Measurements from ENCODE around the gene GJB1. TPM values are rescaled to one million over a fixed set of nuclear protein-coding genes. Genes with fewer than 3 reads are reported as not detected.

GJB1 gene
- polyA plus RNA-seq, 1 donor from 2014 or later, result not detected

GRCh38 chrX:71198066-71198465 is 25.0 kb upstream of the GJB1 start:
- no peaks in the 10 kb centered on the region for H3K79me2 ChIP-seq (replicated peaks; ENCODE audit: insufficient read depth, low read length)
- H3K27me3 ChIP-seq (ENCODE audit: insufficient read depth, low read depth, low read length), result no peaks in the 10 kb centered on the region
- no peaks in the 10 kb centered on the region for H3K36me3 ChIP-seq (ENCODE audit: insufficient read depth, low read length)
- H3K4me2 ChIP-seq (ENCODE audit: low read length), result no peak overlapping the region
- H3K9ac ChIP-seq (ENCODE audit: low read length), result no peak overlapping the region
- H3K27ac ChIP-seq (ENCODE audit: low read length), result no peak overlapping the region
- no peaks in the 10 kb centered on the region for H3K9me3 ChIP-seq (ENCODE audit: low read length)
- H3F3A ChIP-seq (ENCODE audit: insufficient read depth, low read length, poor library complexity, severe bottlenecking), result no peaks in the 10 kb centered on the region
- H3K9me2 ChIP-seq (ENCODE audit: insufficient read depth, low read length), result no peaks in the 10 kb centered on the region
- TF ChIP-seq CTCF (IDR thresholded peaks at IDR 0.05; ENCODE audit: poor library complexity, severe bottlenecking), result no peak
- TF ChIP-seq REST (IDR thresholded peaks at IDR 0.05; ENCODE audit: borderline replicate concordance), result no peak
- no peak for TF ChIP-seq RAD21 (conservative IDR thresholded peaks at IDR 0.05)
- TF ChIP-seq TAF1 (IDR thresholded peaks at IDR 0.05; ENCODE audit: low read depth), result no peak
- TF ChIP-seq MXI1 (conservative IDR thresholded peaks at IDR 0.05; ENCODE audit: poor library complexity, severe bottlenecking), result no peak
- TF ChIP-seq EZH2 (IDR thresholded peaks at IDR 0.05; ENCODE audit: borderline replicate concordance, insufficient read depth, low read length, poor library complexity, severe bottlenecking), result no peak
- no peak for TF ChIP-seq SMC3 (conservative IDR thresholded peaks at IDR 0.05; ENCODE audit: poor library complexity)
- TF ChIP-seq EP300 (conservative IDR thresholded peaks at IDR 0.05; ENCODE audit: poor library complexity, severe bottlenecking), result no peak
- no peak for TF ChIP-seq POLR2AphosphoS5 (IDR thresholded peaks at IDR 0.05)
- H2AFZ ChIP-seq (ENCODE audit: low read depth, low read length), result no peak overlapping the region
- H3K4me3 ChIP-seq (ENCODE audit: low read length), result no peak overlapping the region
- no peaks in the 10 kb centered on the region for H4K20me1 ChIP-seq (ENCODE audit: insufficient read depth)

- H2AFZ ChIP-seq (ENCODE audit: low read depth, low read length), result no peak overlapping the region
- no peaks in the 10 kb centered on the region for H3K9me3 ChIP-seq (ENCODE audit: low read length)
- no peak overlapping the region for H3K27ac ChIP-seq (ENCODE audit: low read length)
- no peaks in the 10 kb centered on the region for H4K20me1 ChIP-seq (ENCODE audit: insufficient read depth)
- no peak overlapping the region for H3K9ac ChIP-seq (ENCODE audit: low read length)
- no peaks in the 10 kb centered on the region for H3K36me3 ChIP-seq (ENCODE audit: insufficient read depth, low read length)
- no peaks in the 10 kb centered on the region for H3K27me3 ChIP-seq (ENCODE audit: insufficient read depth, low read depth, low read length)
- no peak overlapping the region for H3K4me3 ChIP-seq (ENCODE audit: low read length)
- no peaks in the 10 kb centered on the region for H3K79me2 ChIP-seq (replicated peaks; ENCODE audit: insufficient read depth, low read length)
- no peak overlapping the region for H3K4me2 ChIP-seq (ENCODE audit: low read length)
- H3K9me2 ChIP-seq (ENCODE audit: insufficient read depth, low read length), result no peaks in the 10 kb centered on the region
- TF ChIP-seq SMC3 (conservative IDR thresholded peaks at IDR 0.05; ENCODE audit: poor library complexity), result no peak
- no peak for TF ChIP-seq TAF1 (IDR thresholded peaks at IDR 0.05; ENCODE audit: low read depth)
- TF ChIP-seq POLR2AphosphoS5 (IDR thresholded peaks at IDR 0.05), result no peak
- no peak for TF ChIP-seq EP300 (conservative IDR thresholded peaks at IDR 0.05; ENCODE audit: poor library complexity, severe bottlenecking)
- no peak for TF ChIP-seq RAD21 (conservative IDR thresholded peaks at IDR 0.05)
- no peak for TF ChIP-seq MXI1 (conservative IDR thresholded peaks at IDR 0.05; ENCODE audit: poor library complexity, severe bottlenecking)
- no peak for TF ChIP-seq REST (IDR thresholded peaks at IDR 0.05; ENCODE audit: borderline replicate concordance)
- TF ChIP-seq EZH2 (IDR thresholded peaks at IDR 0.05; ENCODE audit: borderline replicate concordance, insufficient read depth, low read length, poor library complexity, severe bottlenecking), result no peak
- TF ChIP-seq CTCF (IDR thresholded peaks at IDR 0.05; ENCODE audit: poor library complexity, severe bottlenecking), result no peak
- no peaks in the 10 kb centered on the region for H3F3A ChIP-seq (ENCODE audit: insufficient read depth, low read length, poor library complexity, severe bottlenecking)
These were observed 23.6 kb upstream of the GJB1 start for GRCh38 chrX:71199252-71200008.
